ENCODE results near the gene TMEM18. TPM values are rescaled to one million over a fixed set of nuclear protein-coding genes. Genes with fewer than 3 reads are reported as not detected.

TMEM18 gene
- total and polyA plus RNA-seq, 9 of the 15 experiments (the other 6 are each of a cell fraction or from before 2014, with no cell fraction given) = 12.8 to 55.9 (median 21.8) TPM

- no peak for TF ChIP-seq EHMT2 (IDR thresholded peaks at IDR 0.05)
- TF ChIP-seq ATF1 (CRISPR knock-in tag; IDR thresholded peaks at IDR 0.05) = no peak
- peak; percentile 43 for TF ChIP-seq ATF1 (tag; IDR thresholded peaks at IDR 0.05)
Measured at GRCh38 chr2:620471-621302, 56.5 kb downstream of the TMEM18 start (continued).

GRCh38 chr2:620004-620403 lies 57.2 kb downstream of the TMEM18 start:
- FAIRE-seq (no peak), ATAC-seq (no peak)

More at GRCh38 chr2:620004-620403, 57.2 kb downstream of the TMEM18 start:
- no peaks in the 10 kb centered on the region for H3K9me1 ChIP-seq (ENCODE audit: control insufficient read depth, insufficient read depth, low read length)
- WGBS (ENCODE audit: insufficient coverage, low coverage, missing lambda C conversion rate) = 1% methylated on average over 14 of the region's 14 CpGs
- TF ChIP-seq PTBP1 (IDR thresholded peaks at IDR 0.05; ENCODE audit: low read depth, low read length) (no peak), PKNOX1 (IDR thresholded peaks at IDR 0.05) (no peak), CTCFL (IDR thresholded peaks at IDR 0.05; ENCODE audit: borderline replicate concordance, insufficient read depth, low read depth, low read length, poor library complexity, severe bottlenecking) (no peak)
- H3K9ac ChIP-seq (ENCODE audit: insufficient read depth in 1 of 2, low read depth in 2 of 2, low read length in 2 of 2) = no peak overlapping the region
- DNase-seq (ENCODE audit: extremely low read depth in 1 of 4, low spot score in 3 of 4) = no peak
- no peaks in the 10 kb centered on the region for H3K36me3 ChIP-seq (ENCODE audit: control insufficient read depth, insufficient read depth, low read length)
- in situ Hi-C loops (cut with MboI) = no loop called here
- ChIA-PET CTCF (ENCODE audit: low intra/inter-chr PET ratio) (no interaction called here), POLR2A (no interaction called here)
- H4K20me1 ChIP-seq (replicated peaks; ENCODE audit: control insufficient read depth, insufficient read depth, low read length) = no peaks in the 10 kb centered on the region
- no peak overlapping the region for H3K4me2 ChIP-seq (ENCODE audit: insufficient read depth, low read length)
- intact Hi-C loops (cut with micrococcal nuclease) = no loop called here
- no peak overlapping the region for H3K4me3 ChIP-seq
- no TSS peak for BruUV-seq (replicated peaks)
- peaks cover 9 to 34% of the 10 kb centered on the region in 2 experiments; a peak in 4 of 5 replicates for H3K27me3 ChIP-seq (ENCODE audit: control insufficient read depth in 2 of 2, insufficient read depth in 2 of 2, low read length in 2 of 2)
- no peaks in the 10 kb centered on the region for H3K79me2 ChIP-seq (ENCODE audit: control insufficient read depth, insufficient read depth, low read length)
- no peaks in the 10 kb centered on the region for H3K9me3 ChIP-seq (replicated peaks; ENCODE audit: control insufficient read depth, insufficient read depth, low read depth, low read length)
- no peak overlapping the region for H2AFZ ChIP-seq (ENCODE audit: low read depth, low read length)
- H3K27ac ChIP-seq (ENCODE audit: extremely low read depth, low read depth, low read length) = no peak overlapping the region
- H3K4me1 ChIP-seq (replicated peaks in 1 of 2; ENCODE audit: control insufficient read depth in 2 of 2, insufficient read depth in 2 of 2, low read length in 2 of 2) = peaks cover 0 to 3% of the 10 kb centered on the region in 2 experiments; a peak in 1 of 5 replicates

All from K562 (cell line).